Liver (tissue), 9 donors: ENCODE data around the gene DGKQ. TPM values are rescaled to one million over a fixed set of nuclear protein-coding genes. Genes with fewer than 3 reads are reported as not detected.
"Not testable (repeated sequence)": the region's sequence is repeated elsewhere in the genome, so short reads cannot be mapped to it uniquely, and the experiment has no call there.

Experiments
- DNase-seq: peaks from one replicate; pipeline ENCODE4 v3.0.0-alpha.2; 2017; ENCODE audit warnings: low spot score
- H3K27ac ChIP-seq, 2 donors: one replicate each; pipeline ENCODE4 v1.7.0; 2013; ENCODE audit warnings: inconsistent platforms in 2 of 2, low read length in 2 of 2, control low read depth in 1 of 2, low read depth in 1 of 2, mild to moderate bottlenecking in 1 of 2
- H3K27me3 ChIP-seq, 4 donors: one replicate each; pipeline versions ENCODE4 v1.6.1 to v1.7.0; 2013; ENCODE audit warnings: low read length in 3 of 4, inconsistent platforms in 1 of 4, mild to moderate bottlenecking in 1 of 4, moderate library complexity in 1 of 4; ENCODE audit not compliant: control insufficient read depth in 4 of 4, insufficient read depth in 4 of 4
- H3K36me3 ChIP-seq, 4 donors: one replicate each; pipeline versions ENCODE4 v1.6.1 to v1.7.0; 2013; ENCODE audit warnings: low read length in 3 of 4, mild to moderate bottlenecking in 3 of 4, low read depth in 1 of 4, moderate library complexity in 1 of 4; ENCODE audit not compliant: control insufficient read depth in 4 of 4, insufficient read depth in 3 of 4
- H3K4me1 ChIP-seq, 4 donors: one replicate each; pipeline versions ENCODE4 v1.6.1 to v1.7.0; 2013; ENCODE audit warnings: low read length in 3 of 4, mild to moderate bottlenecking in 3 of 4, moderate library complexity in 1 of 4; ENCODE audit not compliant: control insufficient read depth in 4 of 4, insufficient read depth in 4 of 4
- H3K4me3 ChIP-seq, 3 donors: one replicate each; pipeline versions ENCODE4 v1.6.1 to v1.7.0; 2013; ENCODE audit warnings: low read length in 3 of 3, control low read depth in 1 of 3, low read depth in 1 of 3, mild to moderate bottlenecking in 1 of 3
- H3K9ac ChIP-seq, 2 donors: one replicate each; pipeline ENCODE4 v1.7.0; 2013; ENCODE audit warnings: low read length in 2 of 2, mild to moderate bottlenecking in 2 of 2, moderate library complexity in 2 of 2, control low read depth in 1 of 2, low read depth in 1 of 2
- H3K9me3 ChIP-seq, 4 donors: one replicate each; pipeline versions ENCODE4 v1.6.1 to v1.7.0; 2013; ENCODE audit warnings: low read length in 3 of 4; ENCODE audit not compliant: control insufficient read depth in 4 of 4
- FOXA1 ChIP-seq: IDR thresholded peaks from 2 replicates; pipeline ENCODE4 v1.6.1; 2016; ENCODE audit warnings: antibody characterized with exemption
- FOXA2 ChIP-seq: IDR thresholded peaks from 2 replicates; pipeline ENCODE4 v1.6.1; 2016; ENCODE audit warnings: antibody characterized with exemption
- GABPA ChIP-seq, 2 donors: IDR thresholded peaks in 1 of 2; conservative IDR thresholded peaks in 1 of 2; 2 replicates each; pipeline ENCODE4 v1.6.1; 2016; ENCODE audit warnings: antibody characterized with exemption in 2 of 2, mild to moderate bottlenecking in 1 of 2, moderate library complexity in 1 of 2
- HNF4A ChIP-seq, 2 donors: conservative IDR thresholded peaks; 2 replicates each; pipeline ENCODE4 v1.6.1; 2016; ENCODE audit warnings: antibody characterized with exemption in 2 of 2, mild to moderate bottlenecking in 2 of 2
- HNF4G ChIP-seq: IDR thresholded peaks from 2 replicates; pipeline ENCODE4 v1.6.1; 2016; ENCODE audit warnings: antibody characterized with exemption
- MAX ChIP-seq: IDR thresholded peaks from 2 replicates; pipeline ENCODE4 v1.6.1; 2016; ENCODE audit warnings: antibody characterized with exemption
- NR2F2 ChIP-seq: IDR thresholded peaks from 2 replicates; pipeline ENCODE4 v1.6.1; 2016; ENCODE audit warnings: antibody characterized with exemption
- RAD21 ChIP-seq, 2 donors: IDR thresholded peaks; 2 replicates each; pipeline ENCODE4 v1.6.1; 2016; ENCODE audit warnings: antibody characterized with exemption in 2 of 2, mild to moderate bottlenecking in 2 of 2
- TAF1 ChIP-seq: conservative IDR thresholded peaks from 2 replicates; pipeline ENCODE4 v1.6.1; 2016; ENCODE audit warnings: antibody characterized with exemption, mild to moderate bottlenecking
- YY1 ChIP-seq: IDR thresholded peaks from 2 replicates; pipeline ENCODE4 v1.6.1; 2016; ENCODE audit warnings: antibody characterized with exemption, mild to moderate bottlenecking
- WGBS: extraction: QIAGEN DNeasy Blood & Tissue Kit; methylation state at CpG from one replicate; pipeline ENCODE4 v1.1.7; 2013; 5-methylcytosine and 5-hydroxymethylcytosine counted together
- polyA plus RNA-seq, 2 donors: library from polyadenylated mRNA; stranded (reverse) in 1 of 2; unstranded in 1 of 2; fragments of 200-250 nt in 1 of 2; fragments of >200 nt in 1 of 2; fragmentation: Nextera tagmentation in 1 of 2; extraction: Ambion mirVana in 1 of 2; gene quantifications; one replicate each; pipeline versions ENCODE4 v1.2.1 to v1.2.3, GENCODE V29; 2013 to 2015
- total RNA-seq, 2 donors: library from RNA; depleted of rRNA; stranded (reverse); fragments of >200 nt; gene quantifications; one replicate each; pipeline ENCODE4 v1.2.3, GENCODE V29; 2014
- TF ChIP-seq, protein P1 (sequence below): IDR thresholded peaks from 2 replicates; pipeline ENCODE4 v1.6.1; 2016; ENCODE audit warnings: antibody characterized with exemption
- TF ChIP-seq, protein P2 (sequence below): IDR thresholded peaks from 2 replicates; pipeline ENCODE4 v1.6.1; 2016; ENCODE audit warnings: antibody characterized with exemption
- TF ChIP-seq, protein P3 (sequence below): IDR thresholded peaks from 2 replicates; pipeline ENCODE4 v1.6.1; 2016; ENCODE audit warnings: antibody characterized with exemption, mild to moderate bottlenecking
- TF ChIP-seq, protein P4 (sequence below): fragments of 150-350 bp; IDR thresholded peaks from 2 replicates; pipeline ENCODE4 v1.5.1; 2017; ENCODE audit warnings: improper control_type of control experiment, low read depth, low read length; ENCODE audit not compliant: missing input control
- donor health status: healthy.
- donor health status: healthy.
- donor health status: healthy.
- donor health status: healthy.
- donor health status: healthy.

Gene DGKQ
- total and polyA plus RNA-seq, 4 donors, result 1.5 to 8.8 (median 3.6) TPM

DNA sequence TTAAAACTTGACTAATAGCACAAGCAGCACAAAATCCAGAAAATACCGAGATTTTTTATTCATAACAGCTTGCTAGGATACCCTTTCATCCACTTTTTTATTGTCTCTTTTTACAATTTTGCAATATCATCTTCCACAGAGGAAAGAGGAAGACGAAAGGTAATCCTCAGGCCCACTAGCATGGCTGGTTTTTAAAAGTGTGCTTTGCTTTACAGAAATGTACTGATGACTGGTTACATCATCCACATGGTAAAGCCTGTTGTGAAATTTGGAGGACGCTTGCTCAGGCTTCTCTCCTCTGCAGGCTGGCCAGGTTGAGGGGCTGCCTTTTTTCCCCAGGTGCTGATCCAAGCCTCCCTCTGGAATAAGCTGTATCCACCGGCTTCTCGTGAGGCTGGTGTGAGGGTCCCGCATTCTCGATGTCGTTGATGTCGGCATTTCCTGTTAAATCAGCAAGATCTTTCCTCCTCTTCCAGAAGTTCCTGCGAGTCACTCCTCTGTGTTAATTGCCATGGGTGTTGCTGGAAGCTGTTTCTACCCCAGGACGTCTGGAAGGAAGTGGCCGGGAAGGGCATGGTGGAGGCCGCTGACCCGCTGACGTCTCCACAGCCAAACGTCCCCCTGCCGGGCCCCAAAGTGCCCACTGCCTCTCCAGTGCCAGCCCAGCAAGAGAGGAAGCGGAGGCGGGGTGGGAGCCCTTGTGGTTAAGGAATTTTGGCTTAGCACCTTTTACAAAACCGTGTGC, 5.8 kb upstream of the DGKQ start:
- H3K27ac ChIP-seq, result no peak overlapping the region
- no peak overlapping the region for H3K4me3 ChIP-seq
- no peaks in the 10 kb centered on the region for H3K27me3 ChIP-seq
- peaks cover 0 to 5% (median under 1%) of the 10 kb centered on the region in 4 donors for H3K4me1 ChIP-seq
- H3K9me3 ChIP-seq, result no peaks in the 10 kb centered on the region
- H3K36me3 ChIP-seq, result no peaks in the 10 kb centered on the region
- H3K9ac ChIP-seq, result no peak overlapping the region
- TF ChIP-seq FOXA2, result no peak
- TF ChIP-seq, protein P1, sequence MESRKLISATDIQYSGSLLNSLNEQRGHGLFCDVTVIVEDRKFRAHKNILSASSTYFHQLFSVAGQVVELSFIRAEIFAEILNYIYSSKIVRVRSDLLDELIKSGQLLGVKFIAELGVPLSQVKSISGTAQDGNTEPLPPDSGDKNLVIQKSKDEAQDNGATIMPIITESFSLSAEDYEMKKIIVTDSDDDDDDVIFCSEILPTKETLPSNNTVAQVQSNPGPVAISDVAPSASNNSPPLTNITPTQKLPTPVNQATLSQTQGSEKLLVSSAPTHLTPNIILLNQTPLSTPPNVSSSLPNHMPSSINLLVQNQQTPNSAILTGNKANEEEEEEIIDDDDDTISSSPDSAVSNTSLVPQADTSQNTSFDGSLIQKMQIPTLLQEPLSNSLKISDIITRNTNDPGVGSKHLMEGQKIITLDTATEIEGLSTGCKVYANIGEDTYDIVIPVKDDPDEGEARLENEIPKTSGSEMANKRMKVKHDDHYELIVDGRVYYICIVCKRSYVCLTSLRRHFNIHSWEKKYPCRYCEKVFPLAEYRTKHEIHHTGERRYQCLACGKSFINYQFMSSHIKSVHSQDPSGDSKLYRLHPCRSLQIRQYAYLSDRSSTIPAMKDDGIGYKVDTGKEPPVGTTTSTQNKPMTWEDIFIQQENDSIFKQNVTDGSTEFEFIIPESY, result no peak
- TF ChIP-seq TAF1, result no peak
- no peak for TF ChIP-seq FOXA1
- TF ChIP-seq YY1, result no peak
- no peak for DNase-seq
- 66% methylated on average over 20 of the region's 20 CpGs for WGBS

DNA sequence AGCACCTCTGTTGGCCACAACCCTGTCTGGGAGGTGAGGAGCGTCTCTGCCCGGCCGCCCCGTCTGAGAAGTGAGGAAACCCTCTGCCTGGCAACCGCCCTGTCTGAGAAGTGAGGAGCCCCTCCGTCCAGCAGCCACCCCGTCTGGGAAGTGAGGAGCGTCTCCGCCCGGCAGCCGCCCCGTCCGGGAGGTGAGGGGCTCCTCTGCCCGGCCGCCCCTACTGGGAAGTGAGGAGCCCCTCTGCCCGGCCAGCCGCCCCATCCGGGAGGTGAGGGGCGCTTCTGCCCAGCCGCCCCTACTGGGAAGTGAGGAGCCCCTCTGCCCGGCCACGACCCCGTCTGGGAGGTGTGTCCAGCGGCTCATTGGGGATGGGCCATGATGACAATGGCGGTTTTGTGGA, 2.6 kb upstream of the DGKQ start:
- H3K27ac ChIP-seq, H3K9me3 ChIP-seq, H3K9ac ChIP-seq, H3K4me3 ChIP-seq, H3K27me3 ChIP-seq, DNase-seq, H3K36me3 ChIP-seq: not testable (repeated sequence)
- WGBS, result over 99% methylated on average over 19 of the region's 25 CpGs
- peaks cover 14 to 20% (median 18%) of the 10 kb centered on the region in 4 donors for H3K4me1 ChIP-seq

DNA sequence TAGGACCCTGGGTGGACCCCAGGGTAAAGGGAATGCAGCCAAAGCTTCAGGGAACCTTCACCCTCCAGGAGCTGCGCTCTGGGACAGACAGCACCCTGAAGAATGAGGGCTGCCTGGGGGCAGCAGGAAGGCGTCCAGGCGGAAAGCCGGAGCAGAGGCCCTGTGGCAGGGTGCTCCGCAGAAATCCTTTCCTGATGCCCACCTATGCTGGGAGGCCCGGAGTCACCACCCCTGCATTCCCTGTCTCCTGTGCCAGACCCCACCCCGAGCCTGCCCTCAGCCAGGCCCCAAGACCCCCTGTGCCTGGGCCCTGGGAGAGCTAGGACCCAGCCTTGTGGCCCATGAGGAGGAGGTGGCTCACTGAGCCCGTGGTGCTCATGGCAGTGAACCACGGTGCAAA, 1.3 kb upstream of the DGKQ start:
- H3K4me3 ChIP-seq, result no peak overlapping the region
- H3K9me3 ChIP-seq, result no peaks in the 10 kb centered on the region
- H3K27me3 ChIP-seq, result no peaks in the 10 kb centered on the region
- H3K36me3 ChIP-seq, result no peaks in the 10 kb centered on the region
- no peak for DNase-seq
- no peak overlapping the region for H3K27ac ChIP-seq
- peaks cover 14 to 20% (median 18%) of the 10 kb centered on the region in 4 donors for H3K4me1 ChIP-seq
- 97% methylated on average over 9 of the region's 9 CpGs for whole genome bisulfite sequencing
- TF ChIP-seq FOXA1 (no peak), HNF4A (conservative IDR thresholded peaks at IDR 0.05) (no peak), YY1 (no peak), HNF4G (no peak), RAD21 (IDR thresholded peaks at IDR 0.05) (no peak)
- TF ChIP-seq, protein P2, sequence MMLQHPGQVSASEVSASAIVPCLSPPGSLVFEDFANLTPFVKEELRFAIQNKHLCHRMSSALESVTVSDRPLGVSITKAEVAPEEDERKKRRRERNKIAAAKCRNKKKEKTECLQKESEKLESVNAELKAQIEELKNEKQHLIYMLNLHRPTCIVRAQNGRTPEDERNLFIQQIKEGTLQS, result no peak
- no peak overlapping the region for H3K9ac ChIP-seq

DNA sequence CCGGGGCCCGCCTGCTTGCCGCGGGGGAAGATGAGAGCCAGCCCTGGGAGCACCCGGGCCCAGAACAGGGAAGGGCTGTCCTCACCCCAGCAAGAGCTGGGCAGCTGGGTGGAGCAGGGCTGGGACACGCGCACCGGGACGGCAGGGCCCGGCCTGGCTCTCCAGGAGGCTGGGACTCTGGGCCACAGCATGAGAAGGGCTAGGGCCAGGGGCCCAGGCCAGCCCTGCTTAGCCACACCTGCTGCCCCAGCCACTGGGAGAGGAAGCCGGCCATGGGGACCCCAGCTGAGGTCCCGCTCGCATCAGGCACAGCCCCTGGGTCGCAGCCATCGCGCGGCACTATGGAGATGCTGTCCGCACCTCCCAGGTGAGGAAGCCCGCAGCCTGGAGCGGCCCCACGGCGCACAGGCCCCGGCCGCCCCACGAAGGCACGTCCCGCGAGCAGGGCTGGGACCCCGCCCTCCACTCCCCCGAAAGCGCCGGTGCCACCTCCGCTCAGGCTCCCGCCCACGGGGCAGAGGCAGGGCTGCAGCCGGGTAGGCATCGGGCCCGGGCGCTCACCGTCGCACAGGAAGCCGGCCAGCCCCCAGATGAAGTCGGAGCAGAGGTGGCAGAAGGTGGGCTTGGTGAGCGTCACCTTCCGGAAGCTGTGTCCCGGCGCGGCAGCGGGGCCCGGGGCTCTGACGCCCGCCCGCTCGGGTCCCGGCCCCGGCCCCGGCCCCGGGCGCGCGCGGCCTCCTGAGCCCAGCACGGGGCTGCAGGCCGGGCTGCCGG, 531 bp downstream of the DGKQ start:
- Histone ChIP-seq H3K9me3 (no peaks in the 10 kb centered on the region), H3K27me3 (no peaks in the 10 kb centered on the region), H3K4me3 (peak overlapping the region; percentile 66 to 93 (median 78)), H3K4me1 (peaks cover 13 to 20% (median 16%) of the 10 kb centered on the region in 4 donors), H3K9ac (peak overlapping the region in 1 of 2 donors; percentile 27), H3K36me3 (no peaks in the 10 kb centered on the region), H3K27ac (no peak overlapping the region)
- no peak for DNase-seq
- 1% methylated on average over 65 of the region's 65 CpGs for WGBS
- TF ChIP-seq, protein P3, sequence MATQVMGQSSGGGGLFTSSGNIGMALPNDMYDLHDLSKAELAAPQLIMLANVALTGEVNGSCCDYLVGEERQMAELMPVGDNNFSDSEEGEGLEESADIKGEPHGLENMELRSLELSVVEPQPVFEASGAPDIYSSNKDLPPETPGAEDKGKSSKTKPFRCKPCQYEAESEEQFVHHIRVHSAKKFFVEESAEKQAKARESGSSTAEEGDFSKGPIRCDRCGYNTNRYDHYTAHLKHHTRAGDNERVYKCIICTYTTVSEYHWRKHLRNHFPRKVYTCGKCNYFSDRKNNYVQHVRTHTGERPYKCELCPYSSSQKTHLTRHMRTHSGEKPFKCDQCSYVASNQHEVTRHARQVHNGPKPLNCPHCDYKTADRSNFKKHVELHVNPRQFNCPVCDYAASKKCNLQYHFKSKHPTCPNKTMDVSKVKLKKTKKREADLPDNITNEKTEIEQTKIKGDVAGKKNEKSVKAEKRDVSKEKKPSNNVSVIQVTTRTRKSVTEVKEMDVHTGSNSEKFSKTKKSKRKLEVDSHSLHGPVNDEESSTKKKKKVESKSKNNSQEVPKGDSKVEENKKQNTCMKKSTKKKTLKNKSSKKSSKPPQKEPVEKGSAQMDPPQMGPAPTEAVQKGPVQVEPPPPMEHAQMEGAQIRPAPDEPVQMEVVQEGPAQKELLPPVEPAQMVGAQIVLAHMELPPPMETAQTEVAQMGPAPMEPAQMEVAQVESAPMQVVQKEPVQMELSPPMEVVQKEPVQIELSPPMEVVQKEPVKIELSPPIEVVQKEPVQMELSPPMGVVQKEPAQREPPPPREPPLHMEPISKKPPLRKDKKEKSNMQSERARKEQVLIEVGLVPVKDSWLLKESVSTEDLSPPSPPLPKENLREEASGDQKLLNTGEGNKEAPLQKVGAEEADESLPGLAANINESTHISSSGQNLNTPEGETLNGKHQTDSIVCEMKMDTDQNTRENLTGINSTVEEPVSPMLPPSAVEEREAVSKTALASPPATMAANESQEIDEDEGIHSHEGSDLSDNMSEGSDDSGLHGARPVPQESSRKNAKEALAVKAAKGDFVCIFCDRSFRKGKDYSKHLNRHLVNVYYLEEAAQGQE, result no peak
- TF ChIP-seq HNF4G (no peak), GABPA (IDR thresholded peaks at IDR 0.05 in 1 of 2, conservative IDR thresholded peaks at IDR 0.05 in 1 of 2) (no peak), NR2F2 (no peak), MAX (no peak)
- TF ChIP-seq, protein P4, sequence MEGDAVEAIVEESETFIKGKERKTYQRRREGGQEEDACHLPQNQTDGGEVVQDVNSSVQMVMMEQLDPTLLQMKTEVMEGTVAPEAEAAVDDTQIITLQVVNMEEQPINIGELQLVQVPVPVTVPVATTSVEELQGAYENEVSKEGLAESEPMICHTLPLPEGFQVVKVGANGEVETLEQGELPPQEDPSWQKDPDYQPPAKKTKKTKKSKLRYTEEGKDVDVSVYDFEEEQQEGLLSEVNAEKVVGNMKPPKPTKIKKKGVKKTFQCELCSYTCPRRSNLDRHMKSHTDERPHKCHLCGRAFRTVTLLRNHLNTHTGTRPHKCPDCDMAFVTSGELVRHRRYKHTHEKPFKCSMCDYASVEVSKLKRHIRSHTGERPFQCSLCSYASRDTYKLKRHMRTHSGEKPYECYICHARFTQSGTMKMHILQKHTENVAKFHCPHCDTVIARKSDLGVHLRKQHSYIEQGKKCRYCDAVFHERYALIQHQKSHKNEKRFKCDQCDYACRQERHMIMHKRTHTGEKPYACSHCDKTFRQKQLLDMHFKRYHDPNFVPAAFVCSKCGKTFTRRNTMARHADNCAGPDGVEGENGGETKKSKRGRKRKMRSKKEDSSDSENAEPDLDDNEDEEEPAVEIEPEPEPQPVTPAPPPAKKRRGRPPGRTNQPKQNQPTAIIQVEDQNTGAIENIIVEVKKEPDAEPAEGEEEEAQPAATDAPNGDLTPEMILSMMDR, result no peak
